HG02763 (cell line): ENCODE data around the gene CD52.

ENCODE experiments used
- ATAC-seq: cut with Tn5 transposase; IDR thresholded peaks from one replicate; pipeline ENCODE4 v1.9.1; 2021; ENCODE audit warnings: mild to moderate bottlenecking, moderate library complexity; ENCODE audit not compliant: unreplicated experiment

The CD52 gene

GRCh38 chr1:26353976-26354820 is 36.4 kb downstream of the CD52 start, which contains the start of gene CRYBG2:
Gene CRYBG2 (minus strand): TSS chr1:26354130. CDS start chr1:26346657, 7,473 bp downstream.
- no peak for ATAC-seq

- no peak for ATAC-seq
Observed at GRCh38 chr1:26354972-26355371, 37.2 kb downstream of the CD52 start.

- ATAC-seq = no peak
Observed at GRCh38 chr1:26356106-26356505, 38.3 kb downstream of the CD52 start.

GRCh38 chr1:26357121-26357602 is 39.4 kb downstream of the CD52 start:
- ATAC-seq = no peak

- ATAC-seq = no peak
Observed at GRCh38 chr1:26358411-26359384, 40.9 kb downstream of the CD52 start.

- ATAC-seq = no peak
Observed at GRCh38 chr1:26359981-26360806, 42.4 kb downstream of the CD52 start.

- ATAC-seq = no peak
Observed at GRCh38 chr1:26360807-26361604, 43.2 kb downstream of the CD52 start.

- ATAC-seq = no peak
Observed at GRCh38 chr1:26361605-26362122, 43.9 kb downstream of the CD52 start.

GRCh38 chr1:26362331-26362730 is 44.6 kb downstream of the CD52 start:
- ATAC-seq = no peak

- ATAC-seq = no peak
Observed at GRCh38 chr1:26363549-26364448, 46.0 kb downstream of the CD52 start.

GRCh38 chr1:26364956-26365355 is 47.2 kb downstream of the CD52 start:
- no peak for ATAC-seq

- no peak for ATAC-seq
Observed at GRCh38 chr1:26367441-26367840, 49.7 kb downstream of the CD52 start.

- ATAC-seq = no peak
Observed at GRCh38 chr1:26368006-26368405, 50.2 kb downstream of the CD52 start.

GRCh38 chr1:26368486-26368885 is 50.7 kb downstream of the CD52 start:
- no peak for ATAC-seq
